NCI-H187 treated with DMSO at 0.1 percent for 48 hours (cell line): Measurements from ENCODE around the gene GPM6B.
"Not testable (repeated sequence)": the region's sequence is repeated elsewhere in the genome, so short reads cannot be mapped to it uniquely, and the experiment has no call there.

Experiments used
- DNase-seq: peaks from one replicate; lab custom pipeline; 2025; lab: John Stamatoyannopoulos, UW

GPM6B gene

DNA sequence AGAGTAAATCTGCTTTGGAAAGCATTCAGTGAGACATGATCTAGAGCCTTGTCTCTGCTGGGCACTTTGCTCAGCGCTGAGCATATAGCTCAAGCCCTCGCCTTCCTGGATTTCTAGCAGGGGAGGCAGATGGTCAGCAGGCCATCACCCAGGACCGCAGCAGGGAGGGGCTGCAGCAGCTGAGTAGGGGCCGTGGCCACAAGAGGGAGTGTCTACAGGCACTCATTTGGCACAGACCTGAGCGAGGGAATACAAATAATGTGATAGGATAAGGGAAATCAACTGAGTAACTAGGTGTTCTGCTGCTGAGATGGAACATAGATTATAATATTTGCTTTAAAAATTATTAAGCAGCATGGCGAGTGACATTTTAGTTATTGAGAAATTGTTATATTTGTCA is 52.1 kb downstream of the GPM6B start:
- no peak for DNase-seq

DNA sequence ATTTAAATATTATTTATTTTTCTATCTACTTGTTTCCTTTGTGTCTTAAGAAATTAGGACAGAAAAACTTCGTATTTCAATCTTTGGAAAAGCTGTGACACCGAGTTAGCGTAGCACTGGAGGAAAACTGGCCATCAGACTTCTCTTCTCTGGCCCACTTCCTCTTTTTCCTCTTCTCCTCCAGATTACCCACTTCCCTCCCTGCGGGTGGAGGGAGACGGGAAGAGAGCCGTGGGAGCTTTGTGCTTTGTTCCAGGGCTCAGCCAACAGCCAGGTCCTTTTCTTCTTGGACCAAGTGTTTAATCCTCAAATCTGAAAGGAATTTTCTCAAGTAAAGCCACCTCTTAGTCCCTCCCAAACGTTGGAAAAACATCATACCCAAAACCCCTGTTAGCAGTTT is 52.6 kb downstream of the GPM6B start:
- no peak for DNase-seq

DNA sequence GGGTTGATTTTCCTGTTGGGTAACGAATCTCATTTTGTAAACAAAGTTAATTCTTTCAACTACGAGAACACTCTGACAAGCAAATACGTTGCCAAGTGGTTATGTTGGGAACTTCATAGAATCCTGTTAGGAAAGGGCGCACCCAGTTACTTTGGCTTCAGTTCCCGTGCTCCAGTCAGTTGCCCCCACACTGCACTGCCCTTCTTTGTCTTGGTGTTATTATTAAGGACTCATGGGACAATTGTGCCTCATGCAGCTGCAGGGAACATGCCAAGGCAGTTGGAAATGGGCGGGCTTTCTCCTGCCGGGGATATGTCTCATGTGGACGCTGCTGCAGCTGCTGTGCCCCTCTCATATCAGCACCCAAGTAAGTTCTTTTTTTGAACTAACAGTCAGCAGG is 53.4 kb downstream of the GPM6B start:
- DNase-seq = no peak

DNA sequence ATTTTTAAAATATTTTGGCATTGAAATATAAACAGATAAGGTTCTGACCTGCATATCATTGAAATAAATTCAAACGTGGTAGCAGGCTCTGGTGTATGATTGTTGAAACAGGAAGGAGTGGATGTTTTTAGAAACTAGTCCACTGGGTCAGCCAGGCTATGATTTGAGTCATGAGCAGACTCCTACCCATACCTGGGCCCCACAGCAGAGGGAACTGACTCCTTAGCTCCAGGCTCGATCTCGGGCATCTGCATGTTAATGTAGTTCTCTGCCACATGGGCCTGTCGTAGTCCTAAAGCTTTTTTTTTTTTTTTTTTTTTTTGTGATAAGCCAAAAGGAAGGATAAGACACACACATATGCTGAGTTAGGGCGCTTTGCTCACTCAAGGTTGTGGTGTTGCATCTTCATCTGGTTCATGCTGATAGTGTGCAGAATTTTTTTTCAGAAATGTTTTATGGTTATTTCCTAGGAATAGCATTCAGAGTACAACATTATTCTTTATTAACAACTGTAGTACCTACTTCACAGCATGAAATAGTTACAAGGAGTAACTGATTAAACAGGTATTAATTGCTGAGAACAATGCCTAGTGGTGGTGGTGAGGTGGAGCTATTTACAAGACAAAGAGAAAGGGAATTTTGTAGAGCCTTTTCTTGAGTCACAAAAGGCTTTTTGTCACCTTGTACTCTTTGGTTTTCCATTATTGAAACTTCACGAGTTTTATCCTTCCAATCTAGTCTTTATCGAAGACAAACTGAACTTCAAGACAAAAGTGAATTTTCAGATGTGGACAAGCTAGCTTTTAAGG is 55.1 kb downstream of the GPM6B start:
- no peak for DNase-seq

DNA sequence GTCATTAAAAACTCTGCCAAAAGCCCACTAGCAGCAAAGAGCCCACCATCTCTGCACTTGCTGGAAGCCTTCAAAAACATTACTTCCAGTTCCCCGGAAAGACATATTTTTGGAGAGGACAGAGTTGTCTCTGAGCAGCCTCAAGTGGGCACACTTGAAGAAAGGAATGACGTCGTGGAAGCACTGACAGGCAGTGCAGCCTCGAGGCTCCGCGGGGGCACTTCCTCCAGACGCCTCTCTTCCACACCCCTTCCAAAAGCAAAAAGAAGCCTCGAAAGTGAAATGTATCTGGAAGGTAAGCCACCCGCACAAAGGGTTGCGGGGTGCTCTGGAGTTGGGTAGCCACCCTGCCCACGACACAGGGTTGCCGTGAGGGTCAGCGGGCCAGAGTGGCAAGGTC is 56.5 kb downstream of the GPM6B start:
- DNase-seq = no peak

DNA sequence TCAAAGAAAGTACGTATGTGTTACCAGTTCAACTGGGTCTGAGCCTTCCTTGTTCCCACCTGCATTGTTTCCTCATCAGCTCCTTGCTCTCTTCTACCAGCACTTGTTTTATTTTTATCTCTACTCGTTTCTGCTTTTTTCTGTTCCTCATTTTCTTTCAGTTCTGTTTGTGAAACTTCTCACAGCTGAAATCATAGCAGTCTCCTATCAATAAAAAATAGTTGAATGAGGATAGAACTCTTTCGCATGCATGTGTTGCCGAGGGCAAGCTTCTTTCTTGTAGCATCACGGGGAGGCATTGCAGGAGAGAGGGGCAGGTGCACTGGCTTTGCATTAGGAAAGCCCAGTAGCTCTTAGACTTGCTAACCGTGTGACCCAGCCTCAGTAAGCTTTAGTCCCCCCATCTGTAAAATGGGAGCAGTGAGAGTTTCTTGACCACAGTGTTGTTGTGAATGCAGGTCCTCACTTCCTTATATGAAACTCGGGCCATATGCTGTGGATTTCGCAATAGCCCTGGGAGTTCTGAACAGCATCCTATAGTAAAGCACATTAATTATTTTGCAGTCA is 57.7 kb downstream of the GPM6B start:
- DNase-seq = no peak

DNA sequence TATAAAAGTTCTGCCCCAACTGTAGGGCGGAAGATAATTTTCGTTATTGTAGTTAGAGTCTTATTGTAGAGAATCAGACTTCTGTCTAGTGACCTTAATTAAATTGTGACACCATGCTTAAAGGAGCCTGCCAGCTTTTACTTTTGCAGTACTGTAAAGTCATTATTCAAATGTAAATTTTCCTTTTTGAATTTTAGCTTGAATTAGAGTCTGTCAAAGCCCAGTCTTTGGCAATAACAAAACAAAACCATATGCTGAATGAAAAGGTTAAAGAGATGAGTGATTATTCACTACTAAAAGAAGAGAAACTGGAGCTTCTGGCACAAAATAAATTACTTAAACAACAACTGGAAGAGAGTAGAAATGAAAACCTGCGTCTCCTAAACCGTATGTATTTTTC is 60.5 kb downstream of the GPM6B start:
- DNase-seq = no peak

DNA sequence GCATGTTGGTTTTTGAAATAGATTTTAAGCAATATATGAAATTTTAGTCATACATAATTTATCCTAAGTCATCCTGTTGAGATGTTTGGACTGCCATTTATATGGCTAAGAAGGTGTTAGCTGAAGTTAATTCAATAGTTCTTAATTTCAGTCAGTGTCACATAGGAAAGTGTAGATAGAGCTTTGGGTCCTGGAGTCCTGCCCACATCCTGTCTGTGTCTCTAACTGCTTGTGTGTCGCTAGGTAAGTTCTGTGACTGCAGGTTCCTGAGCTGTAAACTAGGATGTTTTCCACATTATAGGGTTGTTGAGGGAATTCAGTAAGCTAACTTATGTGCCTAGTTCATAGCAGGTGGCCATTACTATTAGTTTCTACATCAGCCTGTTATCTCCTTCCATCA is 61.6 kb downstream of the GPM6B start:
- no peak for DNase-seq

DNA sequence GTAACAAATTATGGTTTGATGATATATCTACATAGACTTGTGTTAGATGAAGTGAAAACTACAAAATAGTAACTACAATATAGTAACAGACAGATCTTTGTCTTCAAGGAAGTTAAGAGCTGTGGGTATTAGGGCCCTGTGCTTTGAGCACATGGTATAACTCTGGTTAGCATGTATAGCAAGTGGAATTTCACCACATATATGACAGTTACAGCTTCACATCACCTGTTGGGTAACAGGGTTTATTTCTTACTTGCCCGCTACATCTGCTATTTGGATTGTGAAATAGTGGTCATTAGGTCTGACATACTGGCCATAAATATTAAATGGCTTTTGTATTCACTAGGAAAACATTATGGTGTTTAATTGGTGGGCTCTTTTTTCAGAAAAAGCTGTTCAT is 62.1 kb downstream of the GPM6B start:
- no peak for DNase-seq

DNA sequence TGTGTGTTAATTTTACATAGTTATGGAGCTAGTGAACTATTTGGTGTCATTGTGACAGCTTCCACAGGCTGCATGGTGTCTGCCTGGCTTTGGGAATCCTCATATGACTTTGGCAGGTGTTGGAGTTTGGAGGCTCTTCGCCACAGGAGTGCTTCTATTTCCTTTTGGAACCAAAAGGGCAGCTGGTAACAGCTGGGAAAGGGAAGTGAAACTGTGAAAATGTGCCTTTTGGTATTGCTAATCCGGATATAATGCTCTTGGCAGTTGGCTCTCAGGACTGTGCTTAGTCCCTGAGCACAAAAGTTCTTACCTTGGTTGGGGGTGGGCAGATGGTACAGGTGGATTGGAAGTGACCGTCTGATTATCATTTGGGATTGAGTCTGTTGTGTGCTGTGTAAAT is 64.2 kb downstream of the GPM6B start:
- no peak for DNase-seq

DNA sequence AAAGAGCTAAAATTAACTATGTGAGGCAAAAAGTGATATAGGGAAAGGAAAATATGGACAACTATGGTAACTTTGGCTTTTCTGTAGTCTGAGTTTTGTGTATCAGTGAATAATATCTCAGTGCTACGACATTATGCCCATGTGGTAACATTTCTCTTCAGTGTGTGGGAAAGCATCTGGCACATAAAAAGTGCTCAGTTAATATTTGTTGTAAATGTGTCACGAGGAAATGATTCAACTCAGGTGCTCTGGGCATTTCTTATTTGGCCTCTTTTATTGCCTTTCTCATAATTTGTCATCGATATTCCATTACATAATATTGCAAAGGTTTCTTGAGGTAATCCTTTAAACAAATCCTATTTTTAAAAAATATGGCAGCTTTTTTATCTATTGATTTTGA is 64.8 kb downstream of the GPM6B start:
- DNase-seq = no peak

DNA sequence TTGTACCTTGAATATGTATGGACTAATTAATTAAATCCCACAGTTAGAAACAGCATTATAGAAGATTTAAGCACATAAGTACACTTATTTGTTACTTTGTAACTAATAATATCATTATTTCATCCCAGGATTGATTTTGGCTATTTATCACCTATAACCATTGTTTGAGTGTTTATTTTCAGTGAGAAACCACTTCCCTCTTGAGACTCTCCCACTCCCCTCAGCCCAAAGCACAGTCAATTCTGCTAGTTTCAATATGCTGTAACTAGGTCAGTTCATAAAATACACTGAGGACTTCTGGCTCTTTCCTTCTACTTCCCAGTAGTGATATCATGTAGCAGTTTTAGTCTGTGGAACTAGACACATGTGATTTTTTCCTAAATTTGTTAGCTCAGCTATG is 66.1 kb downstream of the GPM6B start:
- DNase-seq = no peak

DNA sequence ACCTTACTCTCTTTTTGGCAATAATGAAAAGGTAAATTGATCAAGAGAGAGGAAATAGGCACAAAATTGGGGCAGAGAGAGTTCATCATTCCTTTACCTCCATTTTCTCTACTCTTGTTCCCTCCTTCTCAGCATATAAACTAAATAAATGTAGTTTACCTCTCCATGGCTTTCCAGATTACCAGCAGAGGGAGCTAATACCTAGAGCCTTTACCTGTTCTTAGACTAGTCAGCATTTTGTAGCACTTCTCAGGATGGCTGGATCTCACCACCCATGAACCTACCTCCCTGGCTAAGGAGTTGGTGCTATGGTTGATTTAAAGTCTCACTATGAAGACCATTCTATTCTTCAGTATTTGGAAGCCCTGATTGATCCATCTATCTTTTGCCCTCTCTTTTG is 66.7 kb downstream of the GPM6B start:
- DNase-seq = peak; percentile 2

DNA sequence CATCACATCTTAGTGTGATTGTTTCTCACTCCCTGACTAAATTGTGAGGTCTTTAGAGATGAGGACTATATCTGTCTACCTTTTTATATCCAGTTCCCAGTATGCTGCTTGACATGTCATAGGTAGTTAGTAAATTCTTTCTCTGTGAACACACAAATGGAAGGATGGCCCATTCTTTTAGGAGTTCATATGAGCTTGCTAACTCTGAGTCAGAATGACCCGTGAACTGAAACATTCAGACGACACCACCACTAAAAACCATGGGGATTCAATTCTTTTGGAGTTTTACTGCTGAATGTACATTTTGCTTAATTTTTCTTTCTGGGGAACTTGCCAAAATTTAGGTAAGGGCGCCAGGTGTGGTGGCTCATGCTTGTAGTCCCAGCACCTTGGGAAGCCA is 68.4 kb downstream of the GPM6B start:
- no peak for DNase-seq

DNA sequence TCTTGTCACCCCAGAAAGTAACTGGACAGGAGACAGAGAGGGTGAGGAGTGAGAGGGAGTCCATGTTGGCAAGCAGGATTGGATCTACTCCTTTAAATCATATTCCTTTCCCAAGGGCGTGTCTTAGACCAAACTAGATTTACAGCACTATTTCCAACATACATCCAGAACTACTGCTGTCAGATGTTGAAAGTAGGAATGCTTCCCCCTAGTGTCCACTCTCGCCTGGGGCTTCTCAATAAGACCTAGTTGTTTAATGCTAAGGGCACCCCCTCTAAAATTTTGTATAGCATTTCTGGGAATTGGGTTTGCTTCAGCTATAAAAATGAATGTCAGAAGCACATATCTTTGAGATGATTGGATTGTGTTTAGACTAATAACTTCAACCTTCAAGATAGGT is 69.1 kb downstream of the GPM6B start:
- no peak for DNase-seq

DNA sequence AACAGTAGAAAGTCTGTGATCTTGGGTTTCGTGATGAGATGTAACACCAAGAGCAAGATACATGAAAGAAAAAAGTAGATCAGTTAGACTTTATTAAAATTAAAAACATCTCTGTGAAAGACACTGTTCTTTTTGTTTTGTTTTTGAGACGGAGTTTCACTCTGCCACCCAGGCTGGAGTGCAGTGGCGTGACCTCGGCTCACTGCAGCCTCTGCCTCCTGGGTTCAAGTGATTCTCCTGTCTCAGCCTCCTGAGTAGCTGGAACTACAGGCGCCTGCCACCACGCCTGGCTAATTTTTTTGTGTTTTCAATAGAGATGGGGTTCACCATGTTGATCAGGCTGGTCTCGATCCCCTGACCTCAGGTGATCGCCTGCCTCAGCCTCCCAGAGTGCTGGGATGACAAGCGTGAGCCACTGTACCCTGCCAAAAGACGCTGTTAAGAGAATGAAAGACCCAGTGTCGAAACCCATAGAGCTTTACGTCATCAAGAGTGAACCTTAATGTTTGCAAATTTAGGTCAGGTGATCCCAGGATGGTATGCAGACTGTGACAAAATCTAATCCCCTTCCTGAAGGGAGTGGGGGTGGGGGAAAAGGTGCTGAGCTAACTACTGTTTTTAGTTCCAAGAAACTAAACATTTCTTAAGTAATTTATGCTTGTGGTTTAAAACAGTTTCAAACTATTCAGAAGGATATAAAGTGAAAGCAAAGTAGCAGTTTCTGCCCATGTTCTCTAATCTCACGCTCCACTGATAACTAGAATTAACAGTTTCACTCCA is 74.3 kb downstream of the GPM6B start:
- DNase-seq = no peak

DNA sequence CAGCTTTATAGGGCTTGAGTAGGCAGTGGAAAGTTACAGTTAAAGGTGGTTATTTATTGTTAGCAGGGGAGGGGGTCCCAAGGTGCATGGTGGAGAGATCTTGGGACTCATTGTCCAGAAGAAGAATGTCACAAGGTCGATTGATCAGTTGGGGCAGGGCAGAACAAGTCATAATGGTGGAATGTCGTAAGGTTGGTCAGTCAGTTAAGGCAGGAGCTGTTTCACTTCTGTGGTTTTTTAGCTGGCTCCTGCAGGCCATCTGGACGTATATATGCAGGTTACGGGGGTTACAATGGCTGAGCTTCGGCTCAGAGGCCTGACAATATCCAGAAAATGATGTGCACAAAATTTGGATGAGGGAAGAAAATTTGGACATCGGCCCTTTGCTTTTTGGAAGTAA is 75.2 kb downstream of the GPM6B start:
- no peak for DNase-seq

DNA sequence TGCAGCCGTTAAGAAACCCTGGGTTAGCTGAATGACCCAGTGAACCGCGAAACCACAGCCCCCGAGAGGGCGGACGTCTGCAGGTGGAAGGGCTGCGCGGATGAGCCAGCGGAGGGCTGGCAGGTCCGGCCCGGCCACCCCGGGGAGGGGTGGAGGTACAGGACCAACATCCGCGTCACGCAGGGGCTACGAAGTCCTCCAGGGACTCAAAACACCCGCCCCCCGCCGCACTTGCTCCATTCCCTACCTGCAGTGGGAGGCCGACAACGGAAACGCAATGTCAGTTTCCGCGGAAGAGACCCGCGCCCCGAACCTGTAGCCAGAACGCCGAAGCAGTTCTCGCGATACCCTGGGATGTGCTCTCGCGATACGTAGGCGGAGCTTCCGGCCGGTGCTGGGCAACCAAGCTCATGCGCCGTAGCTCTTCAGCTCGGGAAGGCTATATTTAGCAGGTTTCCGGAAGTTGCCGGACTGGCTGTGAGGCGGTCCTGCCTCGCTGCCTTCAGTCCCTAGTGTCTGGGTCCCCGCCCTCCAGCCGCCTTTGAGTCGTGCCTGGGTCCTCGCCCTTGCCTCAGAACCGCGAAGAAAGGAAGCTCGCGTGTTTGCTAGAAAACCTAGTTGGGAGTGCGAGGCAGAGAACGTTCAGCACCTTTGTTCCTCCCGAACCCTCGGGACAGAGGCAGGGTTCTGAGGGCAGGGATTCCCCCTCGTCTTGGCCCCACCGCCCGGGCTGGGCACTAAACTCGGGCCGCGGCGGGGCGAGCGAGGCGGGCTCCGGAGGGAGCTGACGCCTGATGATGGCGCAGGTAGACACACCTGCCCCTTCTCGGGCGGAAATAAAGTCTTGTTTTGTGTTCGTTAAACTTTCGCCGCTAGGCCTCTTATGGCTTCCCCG is 82.4 kb downstream of the GPM6B start, which contains the start of the genes OFD1 and TRAPPC2:
Gene OFD1 (plus strand): TSS at position 471 of the 895 bp plus-strand sequence. CDS start 324 bp downstream, at position 795.
Gene TRAPPC2 (minus strand): TSS at position 343 of the 895 bp plus-strand sequence. CDS start 14,657 bp downstream, outside the sequence.
- peak; percentile 45 for DNase-seq

DNA sequence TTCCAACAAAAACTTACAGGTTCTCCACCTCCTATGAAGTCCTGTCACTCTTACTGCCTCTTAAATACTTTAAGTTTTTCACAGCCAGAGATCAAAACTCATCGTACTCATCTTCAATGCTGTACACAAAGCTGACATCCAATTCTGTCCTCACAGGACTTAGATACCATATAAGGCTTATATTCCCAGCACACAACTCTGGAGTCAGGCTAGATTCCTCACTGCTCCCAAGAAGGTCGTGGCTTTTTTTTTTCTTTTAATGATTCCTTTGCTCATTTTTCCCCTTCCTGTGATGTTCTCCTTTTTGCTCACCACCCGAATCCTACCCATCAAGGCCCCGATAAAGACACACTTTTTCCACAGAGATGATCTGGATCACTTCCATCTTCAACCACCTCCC is 83.4 kb downstream of the GPM6B start:
- no peak for DNase-seq

DNA sequence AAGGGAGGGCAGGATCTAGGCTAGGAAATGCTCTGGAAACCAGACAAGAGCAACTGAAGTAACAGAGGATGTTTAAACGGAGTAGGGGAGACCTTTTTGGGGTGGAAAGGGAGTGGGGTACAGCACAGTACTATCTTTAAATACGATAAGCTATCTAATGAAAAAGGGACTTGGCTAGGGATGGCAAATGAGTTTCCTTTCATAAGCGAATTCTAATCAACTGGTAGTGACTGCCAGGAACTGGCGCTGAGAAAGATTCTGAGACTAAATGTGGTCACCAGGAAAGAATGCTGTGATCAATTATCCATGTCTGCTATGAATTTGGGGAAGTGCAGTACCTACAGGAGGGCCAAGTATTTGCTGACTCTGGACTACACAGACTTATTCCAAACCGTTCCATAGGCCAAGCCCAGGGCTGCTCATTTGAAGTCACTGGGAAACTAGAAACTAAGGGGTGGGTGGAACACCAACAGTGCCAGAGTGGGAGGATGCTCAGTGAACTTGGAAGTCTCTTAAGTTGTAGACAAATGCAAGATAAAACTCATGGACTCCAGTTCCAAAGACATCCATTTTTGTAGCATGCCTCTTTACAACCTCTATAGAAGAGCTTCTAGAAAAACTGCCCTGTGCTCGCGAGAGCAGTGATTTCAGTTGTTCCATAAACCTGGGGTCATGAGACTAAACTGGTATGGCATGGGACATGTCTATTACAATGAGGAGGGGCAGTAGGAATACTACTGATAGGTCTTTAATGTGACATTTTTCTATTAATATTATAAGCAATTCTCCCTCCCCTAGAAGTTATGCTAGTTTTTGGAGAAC is 84.4 kb downstream of the GPM6B start:
- no peak for DNase-seq

DNA sequence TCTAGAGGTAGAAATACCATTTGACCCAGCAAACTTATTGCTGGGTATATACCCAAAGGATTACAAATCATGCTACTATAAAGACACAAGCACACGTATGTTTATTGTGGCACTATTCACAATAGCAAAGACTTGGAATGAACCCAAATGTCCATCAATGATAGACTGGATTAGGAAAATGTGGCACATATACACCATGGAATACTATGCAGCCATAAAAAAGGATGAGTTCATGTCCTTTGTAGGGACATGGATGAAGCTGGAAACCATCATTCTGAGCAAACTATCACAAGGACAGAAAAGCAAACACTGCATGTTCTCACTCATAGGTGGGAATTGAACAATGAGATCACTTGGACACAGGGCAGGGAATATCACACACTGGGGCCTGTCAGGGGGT is 86.4 kb downstream of the GPM6B start:
- not testable (repeated sequence) for DNase-seq
